HCT116 (cell line): ENCODE measurements around the gene ALCAM. TPM values are rescaled to one million over a fixed set of nuclear protein-coding genes. Genes with fewer than 3 reads are reported as not detected.

Source experiments
- ATAC-seq: fragments of 200-7000 bp; cut with Tn5 transposase; 2 replicates; pipeline ENCODE4 v1.9.1; 2020; ENCODE audit warnings: mild to moderate bottlenecking, moderate library complexity
- BruUV-seq: library from RNA; stranded (reverse); fragments of 400-500 nt; replicated peaks from 2 replicates; lab custom pipeline; 2021; lab: Mats Ljungman, UMichigan
- CTCF ChIA-PET: fragments of 300-600 bp; sonication (Branson Sonifier 250); formaldehyde crosslinking; loops from one replicate; lab custom pipeline; 2021; ENCODE audit warnings: antibody characterized with exemption; lab: Charles Lee
- POLR2A ChIA-PET: fragments of 300-600, 350-600 bp; sonication (Branson Sonifier 250); formaldehyde crosslinking; loops from one replicate; lab custom pipeline; 2021; ENCODE audit warnings: antibody characterized with exemption; lab: Charles Lee
- RAD21 ChIA-PET, 2 experiments: fragments of 300-600 bp; sonication (Branson Sonifier 250); formaldehyde crosslinking; loops; one replicate each; lab custom pipeline; 2023; ENCODE audit warnings: low total read pairs in 2 of 2; ENCODE audit not compliant: uncharacterized antibody in 2 of 2, unreplicated experiment in 2 of 2, low non-redundant PET in 1 of 2; lab: Charles Lee
- DNase-seq: peaks from one replicate; pipeline ENCODE4 v3.0.0-alpha.2; 2010; ENCODE audit warnings: low read depth, low spot score
- H2AFZ ChIP-seq: fragments of 200-600 bp; shearing (Covaris generic), sonication (generic); 2 replicates; pipeline ENCODE4 v1.6.1; 2017; ENCODE audit warnings: low read depth, mixed run types, mixed read lengths, antibody characterized with exemption, low read length; ENCODE audit not compliant: poor library complexity, severe bottlenecking
- H3K27ac ChIP-seq: 2 replicates; pipeline ENCODE4 v1.5.1; 2012; ENCODE audit warnings: low read depth, low read length
- H3K27me3 ChIP-seq: fragments of 200-600 bp; sonication (generic); 2 replicates; pipeline ENCODE4 v1.6.1; 2016; ENCODE audit warnings: mixed run types, low read length, mixed read lengths; ENCODE audit not compliant: insufficient read depth
- H3K36me3 ChIP-seq, 2 experiments: fragments of 200-500 bp in 1 of 2; fragments of 200-600 bp in 1 of 2; sonication (Bioruptor generic) in 1 of 2; sonication (generic) in 1 of 2; 2 replicates each; pipeline versions ENCODE4 v1.5.1 to v1.6.1; 2014 to 2016; ENCODE audit warnings: low read length in 2 of 2, inconsistent platforms in 1 of 2, mixed read lengths in 1 of 2, mixed run types in 1 of 2; ENCODE audit not compliant: insufficient read depth in 2 of 2, control insufficient read depth in 1 of 2
- H3K4me1 ChIP-seq, 2 experiments: fragments of 200-600 bp in 1 of 2; sonication (generic) in 1 of 2; 2 replicates each; pipeline versions ENCODE4 v1.5.1 to v1.6.1; 2012 to 2017; ENCODE audit warnings: low read length in 2 of 2, inconsistent platforms in 1 of 2, mild to moderate bottlenecking in 1 of 2, mixed read lengths in 1 of 2, mixed run types in 1 of 2, moderate library complexity in 1 of 2; ENCODE audit not compliant: insufficient read depth in 2 of 2, control insufficient read depth in 1 of 2
- H3K4me2 ChIP-seq: fragments of 200-600 bp; sonication (generic); 2 replicates; pipeline ENCODE4 v1.6.1; 2017; ENCODE audit warnings: mixed run types, low read length, mixed read lengths
- H3K4me3 ChIP-seq, 2 experiments: fragments of 200-600 bp in 1 of 2; sonication (generic) in 1 of 2; replicated peaks in 1 of 2; 2 replicates each; pipeline ENCODE4 v1.5.1; 2011 to 2016; ENCODE audit warnings: low read length in 2 of 2, control low read depth in 1 of 2, low read depth in 1 of 2, mild to moderate bottlenecking in 1 of 2, mixed read lengths in 1 of 2, mixed run types in 1 of 2
- H3K79me2 ChIP-seq: fragments of 200-600 bp; sonication (generic); 2 replicates; pipeline ENCODE4 v1.6.1; 2017; ENCODE audit warnings: mild to moderate bottlenecking, mixed run types, low read length, moderate library complexity, mixed read lengths; ENCODE audit not compliant: insufficient read depth
- H3K9ac ChIP-seq: fragments of 200-600 bp; sonication (generic); 2 replicates; pipeline ENCODE4 v1.6.1; 2016; ENCODE audit warnings: low read length, mixed read lengths
- H3K9me2 ChIP-seq: fragments of 200-600 bp; sonication (generic), shearing (Covaris generic); 2 replicates; pipeline ENCODE4 v1.6.1; 2017; ENCODE audit warnings: mixed run types, mild to moderate bottlenecking, moderate library complexity; ENCODE audit not compliant: insufficient read depth
- H3K9me3 ChIP-seq, 2 experiments: fragments of 200-500 bp in 1 of 2; fragments of 200-600 bp in 1 of 2; sonication (Bioruptor generic) in 1 of 2; sonication (generic) in 1 of 2; 2 replicates each; pipeline ENCODE4 v1.6.1; 2014 to 2017; ENCODE audit warnings: low read length in 2 of 2, mixed read lengths in 2 of 2, inconsistent platforms in 1 of 2, low read depth in 1 of 2, mild to moderate bottlenecking in 1 of 2, mixed run types in 1 of 2, moderate library complexity in 1 of 2; ENCODE audit not compliant: control insufficient read depth in 1 of 2, insufficient read depth in 1 of 2
- H4K20me1 ChIP-seq: fragments of 200-600 bp; sonication (generic), shearing (Covaris generic); 2 replicates; pipeline ENCODE4 v1.6.1; 2017; ENCODE audit warnings: mixed run types, mild to moderate bottlenecking, moderate library complexity; ENCODE audit not compliant: insufficient read depth
- CBX3 ChIP-seq: IDR thresholded peaks from 2 replicates; pipeline ENCODE4 v1.6.1; 2012; ENCODE audit warnings: low read depth
- CEBPB ChIP-seq: IDR thresholded peaks from 2 replicates; pipeline ENCODE4 v1.6.1; 2012; ENCODE audit warnings: low read depth
- EGR1 ChIP-seq: IDR thresholded peaks from 2 replicates; pipeline ENCODE4 v1.6.1; 2012; ENCODE audit warnings: low read depth
- ELF1 ChIP-seq: IDR thresholded peaks from 2 replicates; pipeline ENCODE4 v1.6.1; 2012; ENCODE audit warnings: low read depth, borderline replicate concordance
- EZH2 ChIP-seq: fragments of 200-600 bp; sonication (generic); IDR thresholded peaks from 2 replicates; pipeline ENCODE4 v1.6.1; 2017; ENCODE audit warnings: antibody characterized with exemption, mixed run types
- FOSL1 ChIP-seq: IDR thresholded peaks from 2 replicates; pipeline ENCODE4 v1.6.1; 2012; ENCODE audit warnings: low read depth
- JUND ChIP-seq: IDR thresholded peaks from 2 replicates; pipeline ENCODE4 v1.6.1; 2012
- POLR2A ChIP-seq: IDR thresholded peaks from 2 replicates; pipeline ENCODE4 v1.7.0; 2011; ENCODE audit warnings: borderline replicate concordance; ENCODE audit not compliant: insufficient read depth, insufficient read length; ENCODE audit errors: extremely low read depth
- POLR2AphosphoS5 ChIP-seq: IDR thresholded peaks from 2 replicates; pipeline ENCODE4 v1.6.1; 2011; ENCODE audit warnings: mild to moderate bottlenecking, low read depth, low read length, moderate library complexity
- RAD21 ChIP-seq: IDR thresholded peaks from 2 replicates; pipeline ENCODE4 v1.6.1; 2012; ENCODE audit warnings: low read depth, mild to moderate bottlenecking
- SIN3A ChIP-seq: IDR thresholded peaks from 2 replicates; pipeline ENCODE4 v1.6.1; 2012; ENCODE audit warnings: low read depth
- SP1 ChIP-seq: IDR thresholded peaks from 2 replicates; pipeline ENCODE4 v1.6.1; 2012; ENCODE audit warnings: low read depth
- SRF ChIP-seq: IDR thresholded peaks from 2 replicates; pipeline ENCODE4 v1.6.1; 2012; ENCODE audit warnings: low read depth
- TCF7L2 ChIP-seq: IDR thresholded peaks from 2 replicates; pipeline ENCODE4 v1.7.0; 2011; ENCODE audit warnings: borderline replicate concordance, inconsistent platforms; ENCODE audit not compliant: insufficient read depth, insufficient read length; ENCODE audit errors: extremely low read depth
- ZFX ChIP-seq: fragments of 450-650 bp; IDR thresholded peaks from 2 replicates; pipeline ENCODE4 v1.6.1; 2017
- ZNF274 ChIP-seq: fragments of 200-500 bp; sonication (Bioruptor generic); IDR thresholded peaks from 2 replicates; pipeline ENCODE4 v1.6.1; 2014; ENCODE audit warnings: mild to moderate bottlenecking, low read depth, low read length, inconsistent platforms
- intact Hi-C: fragments of 100-400 bp; cut with micrococcal nuclease; formaldehyde crosslinking; loops from 2 replicates; pipeline ENCODE4 v1.10.0; 2022
- total RNA-seq: library from RNA; stranded (reverse); gene quantifications from one replicate; pipeline ENCODE4 v1.2.1, GENCODE V29; 2021; ENCODE audit not compliant: unreplicated experiment
- TF ChIP-seq, protein P1 (sequence below): IDR thresholded peaks from 2 replicates; pipeline ENCODE4 v1.6.1; 2012; ENCODE audit warnings: low read depth
- TF ChIP-seq, protein P2 (sequence below): IDR thresholded peaks from 2 replicates; pipeline ENCODE4 v1.6.1; 2011; ENCODE audit warnings: mild to moderate bottlenecking, low read length, moderate library complexity; ENCODE audit not compliant: insufficient replicate concordance; ENCODE audit errors: extremely low read depth
- TF ChIP-seq, protein P3 (sequence below): IDR thresholded peaks from 2 replicates; pipeline ENCODE4 v1.6.1; 2012

Gene ALCAM
- total RNA-seq, 1 experiment from 2014 or later, result 56.7 TPM

GRCh38 chr3:105348307-105348706, 18.4 kb upstream of the ALCAM start:
- RAD21 ChIA-PET, result no interaction called here
- peaks cover 0 to 6% of the 10 kb centered on the region in 2 experiments; a peak in 2 of 4 replicates for H3K4me1 ChIP-seq
- DNase-seq (no peak), ATAC-seq (no peak)
- no TSS peak for BruUV-seq
- no peaks in the 10 kb centered on the region for H3K27me3 ChIP-seq
- no peak overlapping the region for H2AFZ ChIP-seq
- H3K9me3 ChIP-seq, result no peaks in the 10 kb centered on the region
- H3K27ac ChIP-seq, result no peak overlapping the region
- CTCF ChIA-PET, result no interaction called here
- TF ChIP-seq FOSL1, result no peak
- no peak for TF ChIP-seq EGR1
- no peak for TF ChIP-seq TCF7L2
- TF ChIP-seq SRF, result no peak
- TF ChIP-seq CEBPB, result no peak
- no peak for TF ChIP-seq JUND
- no peak for TF ChIP-seq RAD21
- no peak for TF ChIP-seq SP1
- TF ChIP-seq CBX3, result no peak
- no peak for TF ChIP-seq POLR2A
- TF ChIP-seq ZNF274, result no peak
- TF ChIP-seq EZH2, result no peak
- no peak for TF ChIP-seq ELF1
- TF ChIP-seq, protein P1, sequence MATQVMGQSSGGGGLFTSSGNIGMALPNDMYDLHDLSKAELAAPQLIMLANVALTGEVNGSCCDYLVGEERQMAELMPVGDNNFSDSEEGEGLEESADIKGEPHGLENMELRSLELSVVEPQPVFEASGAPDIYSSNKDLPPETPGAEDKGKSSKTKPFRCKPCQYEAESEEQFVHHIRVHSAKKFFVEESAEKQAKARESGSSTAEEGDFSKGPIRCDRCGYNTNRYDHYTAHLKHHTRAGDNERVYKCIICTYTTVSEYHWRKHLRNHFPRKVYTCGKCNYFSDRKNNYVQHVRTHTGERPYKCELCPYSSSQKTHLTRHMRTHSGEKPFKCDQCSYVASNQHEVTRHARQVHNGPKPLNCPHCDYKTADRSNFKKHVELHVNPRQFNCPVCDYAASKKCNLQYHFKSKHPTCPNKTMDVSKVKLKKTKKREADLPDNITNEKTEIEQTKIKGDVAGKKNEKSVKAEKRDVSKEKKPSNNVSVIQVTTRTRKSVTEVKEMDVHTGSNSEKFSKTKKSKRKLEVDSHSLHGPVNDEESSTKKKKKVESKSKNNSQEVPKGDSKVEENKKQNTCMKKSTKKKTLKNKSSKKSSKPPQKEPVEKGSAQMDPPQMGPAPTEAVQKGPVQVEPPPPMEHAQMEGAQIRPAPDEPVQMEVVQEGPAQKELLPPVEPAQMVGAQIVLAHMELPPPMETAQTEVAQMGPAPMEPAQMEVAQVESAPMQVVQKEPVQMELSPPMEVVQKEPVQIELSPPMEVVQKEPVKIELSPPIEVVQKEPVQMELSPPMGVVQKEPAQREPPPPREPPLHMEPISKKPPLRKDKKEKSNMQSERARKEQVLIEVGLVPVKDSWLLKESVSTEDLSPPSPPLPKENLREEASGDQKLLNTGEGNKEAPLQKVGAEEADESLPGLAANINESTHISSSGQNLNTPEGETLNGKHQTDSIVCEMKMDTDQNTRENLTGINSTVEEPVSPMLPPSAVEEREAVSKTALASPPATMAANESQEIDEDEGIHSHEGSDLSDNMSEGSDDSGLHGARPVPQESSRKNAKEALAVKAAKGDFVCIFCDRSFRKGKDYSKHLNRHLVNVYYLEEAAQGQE, result no peak
- TF ChIP-seq SIN3A, result no peak
- no peak for TF ChIP-seq ZFX
- TF ChIP-seq, protein P2, sequence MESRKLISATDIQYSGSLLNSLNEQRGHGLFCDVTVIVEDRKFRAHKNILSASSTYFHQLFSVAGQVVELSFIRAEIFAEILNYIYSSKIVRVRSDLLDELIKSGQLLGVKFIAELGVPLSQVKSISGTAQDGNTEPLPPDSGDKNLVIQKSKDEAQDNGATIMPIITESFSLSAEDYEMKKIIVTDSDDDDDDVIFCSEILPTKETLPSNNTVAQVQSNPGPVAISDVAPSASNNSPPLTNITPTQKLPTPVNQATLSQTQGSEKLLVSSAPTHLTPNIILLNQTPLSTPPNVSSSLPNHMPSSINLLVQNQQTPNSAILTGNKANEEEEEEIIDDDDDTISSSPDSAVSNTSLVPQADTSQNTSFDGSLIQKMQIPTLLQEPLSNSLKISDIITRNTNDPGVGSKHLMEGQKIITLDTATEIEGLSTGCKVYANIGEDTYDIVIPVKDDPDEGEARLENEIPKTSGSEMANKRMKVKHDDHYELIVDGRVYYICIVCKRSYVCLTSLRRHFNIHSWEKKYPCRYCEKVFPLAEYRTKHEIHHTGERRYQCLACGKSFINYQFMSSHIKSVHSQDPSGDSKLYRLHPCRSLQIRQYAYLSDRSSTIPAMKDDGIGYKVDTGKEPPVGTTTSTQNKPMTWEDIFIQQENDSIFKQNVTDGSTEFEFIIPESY, result no peak
- TF ChIP-seq, protein P3, sequence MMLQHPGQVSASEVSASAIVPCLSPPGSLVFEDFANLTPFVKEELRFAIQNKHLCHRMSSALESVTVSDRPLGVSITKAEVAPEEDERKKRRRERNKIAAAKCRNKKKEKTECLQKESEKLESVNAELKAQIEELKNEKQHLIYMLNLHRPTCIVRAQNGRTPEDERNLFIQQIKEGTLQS, result no peak
- TF ChIP-seq POLR2AphosphoS5, result no peak
- no peak overlapping the region for H3K9ac ChIP-seq
- H3K36me3 ChIP-seq, result no peaks in the 10 kb centered on the region
- no peaks in the 10 kb centered on the region for H4K20me1 ChIP-seq
- intact Hi-C loops, result no loop called here
- H3K9me2 ChIP-seq, result no peaks in the 10 kb centered on the region
- H3K79me2 ChIP-seq, result no peaks in the 10 kb centered on the region
- POLR2A ChIA-PET, result no interaction called here
- H3K4me3 ChIP-seq, result no peak overlapping the region
- H3K4me2 ChIP-seq, result no peak overlapping the region
